ENCODE data around the gene STRN3.
A peak's percentile ranks its signal among the peaks of the same experiment; 100 is the strongest.

DNA sequence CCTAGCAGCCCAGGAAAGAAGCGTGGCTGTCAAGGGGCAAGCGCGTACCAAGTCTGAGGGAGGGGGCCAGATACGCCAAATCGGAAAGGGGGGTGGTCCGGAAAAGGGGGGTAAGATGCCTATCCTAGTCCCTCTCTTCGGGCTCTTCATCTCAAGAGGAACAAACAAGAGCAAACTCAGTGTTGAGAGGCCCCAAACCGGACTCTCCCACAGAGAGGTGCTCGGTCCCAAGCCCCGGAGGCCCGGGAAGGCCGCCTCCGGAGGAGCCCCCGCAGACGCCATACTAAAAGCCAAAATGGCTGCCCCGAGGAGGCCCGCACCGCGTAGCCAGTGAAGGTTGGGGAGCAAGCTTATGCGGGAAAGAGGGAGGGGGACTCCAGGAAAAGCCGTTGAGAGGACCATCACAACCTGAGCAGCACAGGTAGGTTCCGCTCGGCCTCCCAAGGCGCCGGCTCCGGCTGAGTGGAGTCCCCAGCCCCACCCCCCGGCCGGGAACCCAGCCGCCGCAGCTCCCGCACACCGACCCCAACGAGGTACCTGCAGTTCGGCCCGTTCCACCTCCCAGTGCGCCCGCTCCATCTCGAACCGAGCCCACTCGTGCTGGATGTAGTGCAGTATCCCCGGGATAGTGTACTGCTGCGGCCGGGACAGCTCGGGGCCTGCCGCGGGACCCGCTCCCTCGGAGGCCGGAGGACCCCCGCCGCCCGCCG is 657 bp downstream of the STRN3 start, which contains the start of gene AP4S1:
- no peak for TF ChIP-seq OSR1 (CRISPR knock-in tag; IDR thresholded peaks at IDR 0.05)
- TF ChIP-seq RARB (CRISPR knock-in tag; IDR thresholded peaks at IDR 0.05), result no peak
- TF ChIP-seq ARNTL (CRISPR knock-in tag; IDR thresholded peaks at IDR 0.05; ENCODE audit: borderline replicate concordance, low read depth), result no peak
- TF ChIP-seq, protein P1, sequence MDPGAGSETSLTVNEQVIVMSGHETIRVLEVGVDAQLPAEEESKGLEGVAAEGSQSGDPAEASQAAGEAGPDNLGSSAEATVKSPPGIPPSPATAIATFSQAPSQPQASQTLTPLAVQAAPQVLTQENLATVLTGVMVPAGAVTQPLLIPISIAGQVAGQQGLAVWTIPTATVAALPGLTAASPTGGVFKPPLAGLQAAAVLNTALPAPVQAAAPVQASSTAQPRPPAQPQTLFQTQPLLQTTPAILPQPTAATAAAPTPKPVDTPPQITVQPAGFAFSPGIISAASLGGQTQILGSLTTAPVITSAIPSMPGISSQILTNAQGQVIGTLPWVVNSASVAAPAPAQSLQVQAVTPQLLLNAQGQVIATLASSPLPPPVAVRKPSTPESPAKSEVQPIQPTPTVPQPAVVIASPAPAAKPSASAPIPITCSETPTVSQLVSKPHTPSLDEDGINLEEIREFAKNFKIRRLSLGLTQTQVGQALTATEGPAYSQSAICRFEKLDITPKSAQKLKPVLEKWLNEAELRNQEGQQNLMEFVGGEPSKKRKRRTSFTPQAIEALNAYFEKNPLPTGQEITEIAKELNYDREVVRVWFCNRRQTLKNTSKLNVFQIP (CRISPR knock-in tag; IDR thresholded peaks at IDR 0.05; ENCODE audit: borderline replicate concordance, low read depth), result no peak
- TF ChIP-seq GLIS3 (CRISPR knock-in tag; IDR thresholded peaks at IDR 0.05), result no peak
- TF ChIP-seq ZFP30 (CRISPR knock-in tag; IDR thresholded peaks at IDR 0.05), result no peak
- TF ChIP-seq TSHZ2 (CRISPR knock-in tag; IDR thresholded peaks at IDR 0.05), result no peak
- TF ChIP-seq PATZ1 (CRISPR knock-in tag; IDR thresholded peaks at IDR 0.05; ENCODE audit: borderline replicate concordance), result peak; percentile 87; the same call in 1 of the 2 replicates
- no peak for TF ChIP-seq ESRRG (CRISPR knock-in tag; IDR thresholded peaks at IDR 0.05)
- TF ChIP-seq ZFP3 (CRISPR knock-in tag; IDR thresholded peaks at IDR 0.05), result no peak

All from SK-N-SH treated with all-trans-retinoic acid at 6 μM for 48 hours (cell line).